Right ventricle myocardium superior (tissue), 1 donor: ENCODE data around the gene RTL10. TPM values are rescaled to one million over a fixed set of nuclear protein-coding genes. Genes with fewer than 3 reads are reported as not detected.
"Not testable (repeated sequence)": the region's sequence is repeated elsewhere in the genome, so short reads cannot be mapped to it uniquely, and the experiment has no call there.

Source experiments
- ATAC-seq: fragments of 200-7000 bp; cut with Tn5 transposase; one replicate; pipeline ENCODE4 v1.9.1; 2020; ENCODE audit warnings: mild to moderate bottlenecking; ENCODE audit not compliant: poor library complexity
- DNase-seq: peaks from one replicate; pipeline ENCODE4 v3.0.0-alpha.2; 2020
- intact Hi-C: fragments of 100-400 bp; cut with DNase I; formaldehyde crosslinking; loops from one replicate; pipeline ENCODE4 v1.11.2; 2022
- total RNA-seq: library from RNA; stranded (reverse); fragmentation: NEBNext Ultra II Directional; extraction: Animal tissue kit (Norgen Biotek cat#: 25700); gene quantifications from one replicate; pipeline ENCODE4 v1.2.1, GENCODE V29; 2021
- donor health status: DM: no; HTN: yes; CAD: no; lungs with severe emphysema.

RTL10 gene
- total RNA-seq, 1 donor from 2014 or later: 6.2 TPM

- DNase-seq (no peak), ATAC-seq (no peak)
- intact Hi-C loops: no loop called here
Measured at GRCh38 chr22:19837915-19838314, 16.8 kb downstream of the RTL10 start.

GRCh38 chr22:19836512-19836911, 18.2 kb downstream of the RTL10 start:
- no peak for ATAC-seq
- DNase-seq: no peak
- intact Hi-C loops: no loop called here

GRCh38 chr22:19834599-19834998, 20.1 kb downstream of the RTL10 start:
- no peak for DNase-seq
- intact Hi-C loops: no loop called here
- ATAC-seq: no peak

GRCh38 chr22:19833327-19833726, 21.3 kb downstream of the RTL10 start:
- ATAC-seq, intact Hi-C loops: not testable (repeated sequence)

GRCh38 chr22:19832476-19833108, 22.1 kb downstream of the RTL10 start:
- ATAC-seq: no peak
- no peak for DNase-seq
- intact Hi-C loops: no loop called here

More at GRCh38 chr22:19833327-19833726, 21.3 kb downstream of the RTL10 start:
- not testable (repeated sequence) for DNase-seq

- ATAC-seq, DNase-seq, intact Hi-C loops: not testable (repeated sequence)
Measured at GRCh38 chr22:19831979-19832378, 22.7 kb downstream of the RTL10 start.

GRCh38 chr22:19831016-19831415, 23.7 kb downstream of the RTL10 start:
- intact Hi-C loops: no loop called here
- no peak for ATAC-seq

GRCh38 chr22:19828035-19828401, 26.7 kb downstream of the RTL10 start:
- DNase-seq (no peak), ATAC-seq (no peak)
- intact Hi-C loops: no loop called here

More at GRCh38 chr22:19831016-19831415, 23.7 kb downstream of the RTL10 start:
- no peak for DNase-seq

- no peak for DNase-seq
- intact Hi-C loops: no loop called here
- ATAC-seq: no peak
Measured at GRCh38 chr22:19827341-19828034, 27.2 kb downstream of the RTL10 start.

GRCh38 chr22:19826619-19826950, 28.1 kb downstream of the RTL10 start:
- ATAC-seq (no peak), DNase-seq (no peak)
- intact Hi-C loops: no loop called here

- DNase-seq: no peak
- ATAC-seq: no peak
- intact Hi-C loops: no loop called here
Measured at GRCh38 chr22:19825904-19826618, 28.6 kb downstream of the RTL10 start.

GRCh38 chr22:19824926-19825339, 29.7 kb downstream of the RTL10 start:
- DNase-seq (no peak), ATAC-seq (no peak)
- intact Hi-C loops: no loop called here

- ATAC-seq (no peak), DNase-seq (no peak)
- intact Hi-C loops: no loop called here
Measured at GRCh38 chr22:19824212-19824925, 30.3 kb downstream of the RTL10 start.

- intact Hi-C loops: no loop called here
- ATAC-seq: no peak
- DNase-seq: no peak
Measured at GRCh38 chr22:19823902-19824211, 30.8 kb downstream of the RTL10 start.

- DNase-seq: no peak
- intact Hi-C loops: no loop called here
- ATAC-seq: no peak
Measured at GRCh38 chr22:19823191-19823901, 31.3 kb downstream of the RTL10 start.

- ATAC-seq: no peak
- DNase-seq: no peak
- intact Hi-C loops: no loop called here
Measured at GRCh38 chr22:19822301-19823117, 32.2 kb downstream of the RTL10 start.

GRCh38 chr22:19821523-19822300, 33.0 kb downstream of the RTL10 start:
- ATAC-seq (no peak), DNase-seq (no peak)
- intact Hi-C loops: no loop called here
